CD1c-positive myeloid dendritic cell (primary cell): ENCODE results near the gene DLGAP1.
"Not testable (repeated sequence)": the region's sequence is repeated elsewhere in the genome, so short reads cannot be mapped to it uniquely, and the experiment has no call there.

Experiments
- DNase-seq: peaks from one replicate; pipeline ENCODE4 v3.0.0-alpha.2; 2016; ENCODE audit errors: extremely low spot score

The DLGAP1 gene

GRCh38 chr18:3624935-3625741 is 830.0 kb downstream of the DLGAP1 start:
- DNase-seq: peak; percentile 44

GRCh38 chr18:3624546-3624934 is 830.6 kb downstream of the DLGAP1 start:
- no peak for DNase-seq

GRCh38 chr18:3623769-3624545 is 831.1 kb downstream of the DLGAP1 start:
- DNase-seq: no peak

- DNase-seq: no peak
These were observed 834.7 kb downstream of the DLGAP1 start for GRCh38 chr18:3620146-3621119.

- no peak for DNase-seq
These were observed 835.4 kb downstream of the DLGAP1 start for GRCh38 chr18:3619746-3620145.

GRCh38 chr18:3619222-3619621 is 835.9 kb downstream of the DLGAP1 start:
- DNase-seq: no peak

- no peak for DNase-seq
These were observed 838.4 kb downstream of the DLGAP1 start for GRCh38 chr18:3616744-3617143.

GRCh38 chr18:3616142-3616541 is 839.0 kb downstream of the DLGAP1 start:
- no peak for DNase-seq

- no peak for DNase-seq
These were observed 839.6 kb downstream of the DLGAP1 start for GRCh38 chr18:3615374-3615985.

- DNase-seq: no peak
These were observed 842.8 kb downstream of the DLGAP1 start for GRCh38 chr18:3612315-3612714.

GRCh38 chr18:3611313-3612090 is 843.6 kb downstream of the DLGAP1 start:
- DNase-seq: no peak

GRCh38 chr18:3610813-3611212 is 844.3 kb downstream of the DLGAP1 start:
- no peak for DNase-seq

GRCh38 chr18:3610188-3610708 is 844.9 kb downstream of the DLGAP1 start:
- DNase-seq: no peak

- DNase-seq: no peak
These were observed 846.6 kb downstream of the DLGAP1 start for GRCh38 chr18:3608488-3608887.

GRCh38 chr18:3608099-3608453 is 847.0 kb downstream of the DLGAP1 start:
- DNase-seq: not testable (repeated sequence)

GRCh38 chr18:3607309-3608098 is 847.6 kb downstream of the DLGAP1 start:
- no peak for DNase-seq

- DNase-seq: not testable (repeated sequence)
These were observed 848.2 kb downstream of the DLGAP1 start for GRCh38 chr18:3606863-3607262.

GRCh38 chr18:3605954-3606443 is 849.1 kb downstream of the DLGAP1 start:
- DNase-seq: peak; percentile 34

GRCh38 chr18:3605486-3605952 is 849.6 kb downstream of the DLGAP1 start:
- DNase-seq: no peak
